ENCODE measurements around the gene SLU7. TPM values are rescaled to one million over a fixed set of nuclear protein-coding genes. Genes with fewer than 3 reads are reported as not detected.

The SLU7 gene
- total and polyA plus RNA-seq, 9 of the 15 experiments (the other 6 are each of a cell fraction or from before 2014, with no cell fraction given), result 42.1 to 65.7 (median 54.8) TPM

- TF ChIP-seq ATF2 (CRISPR knock-in tag; IDR thresholded peaks at IDR 0.05), result no peak
- no peak for TF ChIP-seq ZNF436 (CRISPR knock-in tag; IDR thresholded peaks at IDR 0.05)
- peak; percentile 89 for TF ChIP-seq POLR2AphosphoS5 (IDR thresholded peaks at IDR 0.05; ENCODE audit: control insufficient read depth, insufficient read depth, low read depth, low read length)
- 0 out of 2 replicates have a peak, but pooled peaks have one; percentile 11 for TF ChIP-seq ELF1 (tag; IDR thresholded peaks at IDR 0.05)
- TF ChIP-seq CXXC5 (CRISPR knock-in tag; IDR thresholded peaks at IDR 0.05), result peak; percentile 72
- 0 out of 2 replicates have a peak, but pooled peaks have one; percentile 40 for TF ChIP-seq ZNF589 (CRISPR knock-in tag; IDR thresholded peaks at IDR 0.05; ENCODE audit: low read depth)
- TF ChIP-seq STAT5A (IDR thresholded peaks at IDR 0.05; ENCODE audit: borderline replicate concordance, low read length), result peak; percentile 32; the same call in 1 of the 2 replicates
- peak; percentile 68 for TF ChIP-seq TAF1 (IDR thresholded peaks at IDR 0.05; ENCODE audit: control insufficient read depth, extremely low read depth, insufficient read depth, low read length, severe bottlenecking)
- TF ChIP-seq GABPB1 (CRISPR knock-in tag; IDR thresholded peaks at IDR 0.05), result peak; percentile 50; the same call in 1 of the 2 replicates
- TF ChIP-seq MTA1 (IDR thresholded peaks at IDR 0.05; ENCODE audit: borderline replicate concordance), result peak; percentile 47; the same call in 1 of the 2 replicates
- no peak for TF ChIP-seq SMARCA5 (IDR thresholded peaks at IDR 0.05)
- TF ChIP-seq TBL1XR1 (IDR thresholded peaks at IDR 0.05; ENCODE audit: low read length in 2 of 2), result peak in 1 of 2 experiments; percentile 54; a peak in 1 of 4 replicates
- TF ChIP-seq FOXA3 (CRISPR knock-in tag; conservative IDR thresholded peaks at IDR 0.05 in 1 of 2, IDR thresholded peaks at IDR 0.05 in 1 of 2), result 0 out of 4 replicates have a peak, but pooled peaks of 1 of the 2 experiments have one; percentile 15
- TF ChIP-seq ETV1 (tag; conservative IDR thresholded peaks at IDR 0.05; ENCODE audit: low read depth), result 0 out of 2 replicates have a peak, but pooled peaks have one; percentile 7
- no peak for TF ChIP-seq EP300 (IDR thresholded peaks at IDR 0.05; ENCODE audit: low read length)
- TF ChIP-seq POLR2H (tag; IDR thresholded peaks at IDR 0.05; ENCODE audit: low read depth), result peak; percentile 89
- no peak for TF ChIP-seq NR4A1 (CRISPR knock-in tag; IDR thresholded peaks at IDR 0.05)
- TF ChIP-seq NR4A1 (tag; IDR thresholded peaks at IDR 0.05), result 0 out of 2 replicates have a peak, but pooled peaks have one; percentile 62
- TF ChIP-seq SUPT5H (IDR thresholded peaks at IDR 0.05), result peak; percentile 94
- TF ChIP-seq KLF13 (tag; IDR thresholded peaks at IDR 0.05; ENCODE audit: borderline replicate concordance, low read depth), result no peak
- TF ChIP-seq ZNF75A (CRISPR knock-in tag; IDR thresholded peaks at IDR 0.05), result peak; percentile 63; the same call in 1 of the 2 replicates
- no peak for TF ChIP-seq ZNF263 (CRISPR knock-in tag; IDR thresholded peaks at IDR 0.05; ENCODE audit: borderline replicate concordance)
- TF ChIP-seq DPF2 (IDR thresholded peaks at IDR 0.05), result peak; percentile 41; the same call in 1 of the 2 replicates
- TF ChIP-seq ARID1B (IDR thresholded peaks at IDR 0.05), result peak; percentile 47; the same call in 1 of the 2 replicates
- no peak for TF ChIP-seq NR2C2 (CRISPR knock-in tag; IDR thresholded peaks at IDR 0.05)
- no peak; the same call in 1 of the 2 replicates for TF ChIP-seq NR2C2 (tag; IDR thresholded peaks at IDR 0.05)
Observed at GRCh38 chr5:160399402-160400353, 19.2 kb downstream of the SLU7 start, which contains the start of gene FAM200C (continued).
